ENCODE data around the gene RAP1GDS1.
"Not testable (repeated sequence)": the region's sequence is repeated elsewhere in the genome, so short reads cannot be mapped to it uniquely, and the experiment has no call there.

RAP1GDS1 gene

DNA sequence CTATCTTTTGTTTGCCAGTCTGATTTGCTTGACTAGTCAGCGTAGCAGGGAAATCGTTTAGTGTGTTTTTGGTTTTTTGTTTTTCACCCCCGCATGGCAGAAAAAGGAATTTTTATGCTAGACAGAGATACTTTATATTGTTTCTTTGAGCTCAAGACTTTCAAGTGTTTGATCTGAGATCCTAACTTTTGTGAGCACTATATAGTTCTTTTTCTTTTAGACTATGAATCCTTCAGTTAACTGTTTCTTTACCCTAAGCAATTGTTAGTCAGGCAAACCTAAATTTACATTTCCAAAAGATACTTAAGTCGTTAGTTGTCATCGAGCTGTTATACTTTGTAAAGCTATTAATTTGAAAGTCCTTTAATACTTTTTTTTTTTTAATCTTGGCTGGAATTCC, 73.3 kb downstream of the RAP1GDS1 start:
- TF ChIP-seq JUND (IDR thresholded peaks at IDR 0.05; ENCODE audit: low read depth): no peak
- in situ Hi-C loops (cut with HindIII; ENCODE audit: low pct_unique_long_range_greater_than_20kb, low sequenced_read_pairs): no loop called here
- no peak for DNase-seq (ENCODE audit: low read depth in 1 of 2, low spot score in 1 of 2)

DNA sequence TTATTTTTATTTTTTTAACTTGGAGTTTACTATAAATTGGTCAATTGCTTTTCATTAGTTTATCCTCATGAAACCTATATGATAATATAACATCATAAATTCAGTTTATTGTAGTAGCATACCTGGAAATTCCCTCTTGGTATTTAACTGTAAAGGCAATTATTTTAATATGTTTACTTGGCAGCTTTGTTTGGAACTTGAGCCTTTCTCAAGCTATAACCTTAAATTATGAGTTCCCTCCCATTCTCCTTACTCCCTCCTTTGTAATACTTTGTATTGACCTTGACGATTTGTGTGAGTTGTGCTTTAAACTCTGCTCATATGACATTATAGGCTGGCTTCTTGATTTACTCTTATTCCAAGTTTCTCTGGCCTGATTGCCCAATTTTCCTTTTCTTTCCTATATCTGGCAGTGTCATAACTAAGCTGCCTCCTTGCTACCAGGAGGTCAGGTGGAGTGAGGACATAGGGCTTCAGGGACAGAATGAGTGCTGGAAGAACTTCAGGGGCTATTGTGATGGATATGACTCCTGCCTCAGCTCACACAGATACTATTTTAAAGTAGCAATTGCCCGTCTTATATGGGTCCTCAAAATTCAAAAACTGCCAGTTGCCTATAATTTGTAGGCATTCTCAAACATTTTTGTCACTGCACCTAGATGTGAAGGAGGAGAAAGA, 77.7 kb downstream of the RAP1GDS1 start:
- no peak for DNase-seq (ENCODE audit: low read depth in 1 of 2, low spot score in 1 of 2)
- in situ Hi-C loops (cut with HindIII; ENCODE audit: low pct_unique_long_range_greater_than_20kb, low sequenced_read_pairs): no loop called here
- no peak for TF ChIP-seq JUND (IDR thresholded peaks at IDR 0.05; ENCODE audit: low read depth)

DNA sequence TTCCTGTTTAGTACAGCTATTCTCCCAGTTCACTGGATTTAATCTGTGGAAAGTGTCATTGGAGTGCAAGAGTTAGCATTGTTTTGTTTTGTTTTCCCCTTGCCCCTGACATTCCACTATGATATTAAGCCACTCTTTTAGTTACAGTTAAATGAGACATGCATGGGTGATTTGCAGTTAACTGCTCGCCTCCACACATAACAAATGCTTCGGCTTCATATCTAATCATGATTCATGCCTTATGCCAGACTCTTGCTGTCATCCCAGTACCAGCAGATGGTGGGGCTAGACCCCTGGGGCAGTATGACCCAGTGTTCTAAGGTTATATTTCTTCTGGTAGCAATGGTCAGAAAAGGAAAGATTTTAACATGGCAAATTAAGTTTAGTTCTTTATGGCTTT, 80.1 kb downstream of the RAP1GDS1 start:
- no peak for TF ChIP-seq JUND (IDR thresholded peaks at IDR 0.05; ENCODE audit: low read depth)
- in situ Hi-C loops (cut with HindIII; ENCODE audit: low pct_unique_long_range_greater_than_20kb, low sequenced_read_pairs): no loop called here
- DNase-seq (ENCODE audit: low read depth in 1 of 2, low spot score in 1 of 2): no peak

DNA sequence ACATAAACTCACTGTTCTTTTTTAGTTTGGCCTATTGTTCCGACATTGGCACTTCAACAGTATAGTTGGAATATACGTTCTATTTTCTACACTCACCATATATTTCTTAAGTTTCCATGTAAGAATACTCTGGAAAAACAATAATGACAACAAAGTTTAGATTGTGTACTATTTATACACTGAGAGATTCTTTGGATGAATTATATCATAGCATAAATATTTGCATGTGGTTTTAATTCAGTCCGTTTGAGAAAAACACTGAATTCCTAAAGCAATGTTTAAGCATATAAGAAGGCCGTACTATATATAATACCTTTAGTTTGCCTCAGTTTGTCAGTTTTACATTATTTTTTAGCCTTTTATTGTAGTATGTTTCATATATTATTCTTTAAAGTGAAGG, 82.4 kb downstream of the RAP1GDS1 start:
- no peak for DNase-seq (ENCODE audit: low read depth in 1 of 2, low spot score in 1 of 2)
- in situ Hi-C loops (cut with HindIII; ENCODE audit: low pct_unique_long_range_greater_than_20kb, low sequenced_read_pairs): no loop called here

DNA sequence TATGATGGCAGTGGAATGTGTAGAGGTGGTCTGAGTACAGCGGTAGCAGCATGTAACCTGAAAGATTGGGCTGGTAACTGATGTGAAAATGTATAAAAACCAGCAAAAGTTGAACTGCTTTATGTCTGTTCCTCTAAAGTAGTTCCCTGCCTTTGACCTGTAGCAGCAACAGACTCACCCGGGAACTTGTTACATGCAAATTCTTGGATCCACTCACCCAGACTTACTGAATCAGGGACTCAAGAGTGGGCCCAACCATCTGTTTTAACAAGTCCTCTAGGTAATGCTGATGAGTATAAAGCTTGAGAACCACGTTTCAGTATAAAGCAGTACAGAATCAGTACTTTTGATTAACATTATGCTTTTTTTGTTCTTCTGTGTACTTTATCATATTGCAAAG, 84.7 kb downstream of the RAP1GDS1 start:
- in situ Hi-C loops (cut with HindIII; ENCODE audit: low pct_unique_long_range_greater_than_20kb, low sequenced_read_pairs): no loop called here
- DNase-seq (ENCODE audit: low read depth in 1 of 2, low spot score in 1 of 2): no peak
- TF ChIP-seq JUND (IDR thresholded peaks at IDR 0.05; ENCODE audit: low read depth): no peak

More for the DNA sequence above, 82.4 kb downstream of the RAP1GDS1 start:
- TF ChIP-seq JUND (IDR thresholded peaks at IDR 0.05; ENCODE audit: low read depth): no peak

DNA sequence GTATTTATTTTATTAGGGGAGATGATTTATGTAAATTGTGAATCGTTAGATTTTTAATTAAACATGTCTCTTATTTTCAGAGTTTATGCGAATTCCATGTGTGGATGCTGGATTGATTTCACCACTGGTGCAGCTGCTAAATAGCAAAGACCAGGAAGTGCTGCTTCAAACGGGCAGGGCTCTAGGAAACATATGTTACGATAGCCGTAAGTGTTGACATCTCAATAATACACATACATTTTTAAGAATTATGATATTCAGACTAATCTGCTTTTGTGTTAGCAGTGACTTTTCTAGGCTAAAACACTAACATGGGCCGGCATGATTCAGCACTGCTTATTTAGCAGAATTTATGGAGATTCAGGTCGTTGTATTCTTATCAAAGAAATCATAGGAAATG, 91.2 kb downstream of the RAP1GDS1 start:
- no peak for DNase-seq (ENCODE audit: low read depth in 1 of 2, low spot score in 1 of 2)
- no peak for TF ChIP-seq JUND (IDR thresholded peaks at IDR 0.05; ENCODE audit: low read depth)
- in situ Hi-C loops (cut with HindIII; ENCODE audit: low pct_unique_long_range_greater_than_20kb, low sequenced_read_pairs): no loop called here

DNA sequence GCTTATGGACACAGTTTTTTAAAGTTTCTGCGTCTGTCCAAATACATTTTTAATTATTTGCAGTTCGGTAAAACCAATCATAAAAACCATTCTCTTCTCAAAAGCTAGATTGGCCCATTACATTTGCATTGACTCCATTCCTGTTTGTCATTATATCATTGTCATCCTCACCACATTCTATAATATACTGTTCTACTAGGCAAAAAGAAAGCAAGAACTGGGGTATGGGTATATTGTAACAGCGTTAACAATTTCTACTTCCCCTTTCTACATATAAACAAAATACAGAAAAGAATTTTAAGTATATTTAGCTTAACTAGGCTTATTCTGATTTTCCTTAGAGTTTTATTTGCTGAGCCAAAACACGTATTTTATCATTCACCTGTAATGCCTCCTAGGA, 91.8 kb downstream of the RAP1GDS1 start:
- in situ Hi-C loops (cut with HindIII; ENCODE audit: low pct_unique_long_range_greater_than_20kb, low sequenced_read_pairs): no loop called here
- no peak for DNase-seq (ENCODE audit: low read depth in 1 of 2, low spot score in 1 of 2)
- TF ChIP-seq JUND (IDR thresholded peaks at IDR 0.05; ENCODE audit: low read depth): no peak

DNA sequence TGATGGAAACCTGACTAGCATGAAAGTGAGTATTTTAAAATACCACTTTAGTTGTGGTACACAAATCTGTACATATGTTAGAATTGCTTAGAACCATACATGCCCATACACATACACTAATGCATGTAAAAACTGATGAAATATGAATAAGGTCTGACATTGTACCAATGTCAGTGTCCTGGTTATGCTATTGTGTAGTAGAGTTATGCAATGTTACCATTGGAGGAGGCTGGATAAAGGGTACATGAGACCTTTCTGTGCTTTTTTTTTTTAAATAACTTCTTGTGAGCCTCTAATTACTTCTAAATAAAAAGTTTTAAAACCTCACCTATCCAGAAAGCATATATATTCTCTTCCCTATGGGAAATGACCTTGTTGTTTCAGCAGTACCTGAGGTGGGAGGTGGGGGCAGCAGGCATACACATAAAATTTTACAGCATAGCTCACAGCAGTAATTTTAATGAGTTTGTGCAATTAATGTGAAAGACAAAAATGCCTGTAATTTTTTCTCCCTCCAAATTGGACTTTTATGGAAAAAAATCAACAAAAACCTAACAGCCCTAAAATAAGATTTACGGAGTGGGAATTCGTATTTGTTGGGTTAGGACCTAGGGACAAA, 97.6 kb downstream of the RAP1GDS1 start:
- in situ Hi-C loops (cut with HindIII; ENCODE audit: low pct_unique_long_range_greater_than_20kb, low sequenced_read_pairs): no loop called here
- DNase-seq (ENCODE audit: low read depth in 1 of 2, low spot score in 1 of 2): no peak
- no peak for TF ChIP-seq JUND (IDR thresholded peaks at IDR 0.05; ENCODE audit: low read depth)

DNA sequence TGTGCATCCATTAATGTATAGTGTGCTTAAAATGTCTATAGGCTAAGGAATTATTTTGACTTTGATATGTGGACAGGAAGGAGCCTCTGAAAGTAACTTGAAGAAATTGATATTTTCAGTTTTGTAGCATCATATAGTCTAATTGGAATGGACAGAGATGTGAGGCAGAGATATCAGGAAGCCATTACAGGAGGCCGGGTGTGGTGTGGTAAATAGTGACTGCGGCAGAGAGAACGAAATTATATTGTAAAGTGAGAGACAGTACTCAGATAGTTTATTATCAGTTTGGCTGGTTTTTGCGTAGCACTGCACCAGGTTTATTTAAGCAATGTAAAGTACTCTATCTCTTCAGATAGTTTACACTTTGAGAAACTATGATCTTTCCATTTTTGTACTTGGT, 98.5 kb downstream of the RAP1GDS1 start:
- in situ Hi-C loops (cut with HindIII; ENCODE audit: low pct_unique_long_range_greater_than_20kb, low sequenced_read_pairs): no loop called here
- DNase-seq (ENCODE audit: low read depth in 1 of 2, low spot score in 1 of 2): no peak
- TF ChIP-seq JUND (IDR thresholded peaks at IDR 0.05; ENCODE audit: low read depth): no peak

DNA sequence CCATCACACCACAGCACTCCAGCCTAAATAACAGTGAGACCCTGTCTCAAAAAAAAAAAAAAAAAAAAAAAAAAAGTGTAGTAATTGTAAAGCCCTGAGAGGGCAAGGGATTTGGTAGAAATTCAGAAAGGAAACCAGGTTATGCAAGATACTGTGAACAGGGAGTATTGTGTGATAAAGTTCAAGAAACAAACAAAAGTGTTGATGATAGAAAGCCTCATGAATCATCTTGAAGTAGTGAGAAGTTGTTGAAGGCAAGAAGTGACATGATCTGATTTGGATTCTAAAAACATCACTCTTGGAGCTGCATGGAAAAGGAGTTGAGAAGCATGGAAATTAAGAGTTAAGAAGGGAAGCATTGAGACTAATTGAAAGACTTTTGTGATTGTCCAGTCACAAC, 102.2 kb downstream of the RAP1GDS1 start:
- in situ Hi-C loops (cut with HindIII; ENCODE audit: low pct_unique_long_range_greater_than_20kb, low sequenced_read_pairs): no loop called here
- no peak for DNase-seq (ENCODE audit: low read depth in 1 of 2, low spot score in 1 of 2)
- no peak for TF ChIP-seq JUND (IDR thresholded peaks at IDR 0.05; ENCODE audit: low read depth)

DNA sequence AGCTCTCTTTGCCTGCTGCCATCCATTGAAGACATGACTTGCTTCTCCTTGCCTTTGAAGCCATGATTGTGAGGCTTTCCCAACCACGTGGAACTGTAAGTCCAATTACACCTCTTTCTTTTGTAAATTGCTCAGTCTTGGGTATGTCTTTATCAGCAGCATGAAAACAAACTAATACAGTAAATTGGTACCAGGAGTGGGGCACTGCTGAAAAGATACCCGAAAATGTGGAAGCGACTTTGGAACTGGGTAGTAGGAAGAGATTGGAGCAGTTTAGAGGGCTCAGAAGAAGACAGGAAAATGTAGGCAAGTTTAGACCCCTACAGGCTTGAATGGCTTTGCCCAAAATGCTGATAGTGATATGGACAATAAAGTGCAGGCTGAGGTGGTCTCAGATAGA, 105.1 kb downstream of the RAP1GDS1 start:
- in situ Hi-C loops (cut with HindIII; ENCODE audit: low pct_unique_long_range_greater_than_20kb, low sequenced_read_pairs); DNase-seq (ENCODE audit: low read depth in 1 of 2, low spot score in 1 of 2): not testable (repeated sequence)

DNA sequence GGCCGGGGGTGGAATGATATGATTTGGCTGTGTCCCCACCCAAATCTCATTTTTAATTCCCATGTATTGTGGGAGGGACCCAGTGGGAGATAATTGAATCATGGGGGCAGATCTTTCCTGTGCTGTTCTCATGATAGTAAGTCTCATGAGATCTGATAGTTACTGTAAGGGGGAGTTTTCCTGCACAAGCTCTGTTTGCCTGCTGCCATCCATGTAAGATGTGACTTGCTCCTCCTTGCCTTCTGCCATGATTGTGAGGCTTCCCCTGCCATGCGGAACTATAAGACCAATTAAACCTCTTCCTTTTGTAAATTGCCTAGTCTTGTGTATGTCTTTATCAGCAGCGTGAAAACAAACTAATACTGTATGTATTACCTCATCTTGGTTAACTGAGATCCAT, 106.8 kb downstream of the RAP1GDS1 start:
- DNase-seq (ENCODE audit: low read depth in 1 of 2, low spot score in 1 of 2); in situ Hi-C loops (cut with HindIII; ENCODE audit: low pct_unique_long_range_greater_than_20kb, low sequenced_read_pairs): not testable (repeated sequence)

DNA sequence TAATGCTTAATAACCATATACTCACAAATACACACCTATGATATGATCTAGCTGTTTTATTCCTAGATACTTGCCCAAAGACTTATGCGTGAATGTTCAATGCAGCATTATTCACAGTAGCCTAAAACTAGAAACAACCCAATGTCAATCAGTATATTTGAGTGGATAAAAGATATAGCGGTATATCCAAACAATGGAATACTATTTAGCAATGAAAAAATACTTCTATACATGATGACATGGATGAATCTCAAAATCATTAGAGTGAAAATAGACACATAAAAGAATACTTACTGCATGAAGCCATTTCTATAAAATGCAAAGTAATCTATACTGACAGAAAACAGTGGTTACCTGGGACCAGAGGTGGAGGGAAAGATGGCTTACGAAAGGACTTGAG, 108.1 kb downstream of the RAP1GDS1 start:
- TF ChIP-seq JUND (IDR thresholded peaks at IDR 0.05; ENCODE audit: low read depth): no peak
- in situ Hi-C loops (cut with HindIII; ENCODE audit: low pct_unique_long_range_greater_than_20kb, low sequenced_read_pairs): no loop called here
- DNase-seq (ENCODE audit: low read depth in 1 of 2, low spot score in 1 of 2): no peak

DNA sequence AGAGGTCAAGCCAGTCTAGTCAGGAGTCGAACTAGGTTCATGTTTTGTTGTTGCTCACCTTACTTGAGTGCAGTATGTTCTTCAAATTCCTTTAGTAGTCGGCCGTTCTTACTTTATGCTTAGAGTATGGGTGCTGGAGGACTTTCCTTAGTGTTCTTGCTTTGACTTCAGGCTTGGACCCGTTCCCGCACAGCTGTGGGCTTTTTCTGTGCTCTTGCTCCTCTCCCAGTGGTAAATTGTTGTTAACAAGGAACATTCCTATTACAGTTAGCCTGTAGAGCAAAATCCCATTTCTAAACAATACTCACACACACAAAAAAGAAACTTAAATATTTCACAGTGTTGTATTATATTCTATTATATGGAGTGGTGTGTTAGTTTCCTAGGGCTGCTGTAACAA, 113.5 kb downstream of the RAP1GDS1 start:
- in situ Hi-C loops (cut with HindIII; ENCODE audit: low pct_unique_long_range_greater_than_20kb, low sequenced_read_pairs): no loop called here
- DNase-seq (ENCODE audit: low read depth in 1 of 2, low spot score in 1 of 2): no peak
- no peak for TF ChIP-seq JUND (IDR thresholded peaks at IDR 0.05; ENCODE audit: low read depth)
